ENCODE results near the gene ADGRV1.

ADGRV1 gene

DNA sequence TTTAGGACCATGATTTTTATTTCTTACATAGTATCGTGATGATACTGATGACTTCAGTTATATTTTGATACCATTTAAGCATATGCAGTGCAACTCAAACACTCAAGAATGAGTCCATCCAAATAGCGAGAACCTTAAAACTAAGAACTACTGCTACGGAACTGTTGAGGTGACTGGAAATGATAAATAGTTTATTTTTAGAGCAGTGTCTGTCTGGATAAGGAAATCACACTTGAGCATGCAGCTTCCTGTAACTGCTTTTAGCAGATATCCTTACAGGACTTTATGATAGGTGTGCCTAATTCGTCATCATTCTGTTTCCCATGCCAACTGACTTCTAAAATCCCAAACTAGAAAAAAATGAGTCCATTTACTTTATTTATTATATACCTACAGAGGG lies 85.5 kb downstream of the ADGRV1 start:
- TF ChIP-seq, protein P1, sequence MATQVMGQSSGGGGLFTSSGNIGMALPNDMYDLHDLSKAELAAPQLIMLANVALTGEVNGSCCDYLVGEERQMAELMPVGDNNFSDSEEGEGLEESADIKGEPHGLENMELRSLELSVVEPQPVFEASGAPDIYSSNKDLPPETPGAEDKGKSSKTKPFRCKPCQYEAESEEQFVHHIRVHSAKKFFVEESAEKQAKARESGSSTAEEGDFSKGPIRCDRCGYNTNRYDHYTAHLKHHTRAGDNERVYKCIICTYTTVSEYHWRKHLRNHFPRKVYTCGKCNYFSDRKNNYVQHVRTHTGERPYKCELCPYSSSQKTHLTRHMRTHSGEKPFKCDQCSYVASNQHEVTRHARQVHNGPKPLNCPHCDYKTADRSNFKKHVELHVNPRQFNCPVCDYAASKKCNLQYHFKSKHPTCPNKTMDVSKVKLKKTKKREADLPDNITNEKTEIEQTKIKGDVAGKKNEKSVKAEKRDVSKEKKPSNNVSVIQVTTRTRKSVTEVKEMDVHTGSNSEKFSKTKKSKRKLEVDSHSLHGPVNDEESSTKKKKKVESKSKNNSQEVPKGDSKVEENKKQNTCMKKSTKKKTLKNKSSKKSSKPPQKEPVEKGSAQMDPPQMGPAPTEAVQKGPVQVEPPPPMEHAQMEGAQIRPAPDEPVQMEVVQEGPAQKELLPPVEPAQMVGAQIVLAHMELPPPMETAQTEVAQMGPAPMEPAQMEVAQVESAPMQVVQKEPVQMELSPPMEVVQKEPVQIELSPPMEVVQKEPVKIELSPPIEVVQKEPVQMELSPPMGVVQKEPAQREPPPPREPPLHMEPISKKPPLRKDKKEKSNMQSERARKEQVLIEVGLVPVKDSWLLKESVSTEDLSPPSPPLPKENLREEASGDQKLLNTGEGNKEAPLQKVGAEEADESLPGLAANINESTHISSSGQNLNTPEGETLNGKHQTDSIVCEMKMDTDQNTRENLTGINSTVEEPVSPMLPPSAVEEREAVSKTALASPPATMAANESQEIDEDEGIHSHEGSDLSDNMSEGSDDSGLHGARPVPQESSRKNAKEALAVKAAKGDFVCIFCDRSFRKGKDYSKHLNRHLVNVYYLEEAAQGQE (IDR thresholded peaks at IDR 0.05; ENCODE audit: low read depth), result no peak
- TF ChIP-seq RAD21 (IDR thresholded peaks at IDR 0.05; ENCODE audit: low read depth), result no peak
- TF ChIP-seq, protein P2, sequence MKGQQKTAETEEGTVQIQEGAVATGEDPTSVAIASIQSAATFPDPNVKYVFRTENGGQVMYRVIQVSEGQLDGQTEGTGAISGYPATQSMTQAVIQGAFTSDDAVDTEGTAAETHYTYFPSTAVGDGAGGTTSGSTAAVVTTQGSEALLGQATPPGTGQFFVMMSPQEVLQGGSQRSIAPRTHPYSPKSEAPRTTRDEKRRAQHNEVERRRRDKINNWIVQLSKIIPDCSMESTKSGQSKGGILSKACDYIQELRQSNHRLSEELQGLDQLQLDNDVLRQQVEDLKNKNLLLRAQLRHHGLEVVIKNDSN (IDR thresholded peaks at IDR 0.05), result no peak
- TF ChIP-seq ZBTB7A (IDR thresholded peaks at IDR 0.05; ENCODE audit: low read depth), result no peak
- no peak for TF ChIP-seq TCF12 (IDR thresholded peaks at IDR 0.05; ENCODE audit: low read depth)
- no peak for TF ChIP-seq CREB1 (IDR thresholded peaks at IDR 0.05; ENCODE audit: low read depth)
- no peak for TF ChIP-seq NFIC (IDR thresholded peaks at IDR 0.05)
- TF ChIP-seq FOXM1 (IDR thresholded peaks at IDR 0.05; ENCODE audit: borderline replicate concordance, low read depth), result no peak
- TF ChIP-seq CEBPB (IDR thresholded peaks at IDR 0.05), result no peak
- no peak for TF ChIP-seq TEAD4 (IDR thresholded peaks at IDR 0.05)
- TF ChIP-seq MAX (IDR thresholded peaks at IDR 0.05), result no peak
- no peak for TF ChIP-seq EP300 (IDR thresholded peaks at IDR 0.05; ENCODE audit: borderline replicate concordance)
- TF ChIP-seq EGR1 (IDR thresholded peaks at IDR 0.05), result no peak
- no peak for TF ChIP-seq TAF1 (IDR thresholded peaks at IDR 0.05; ENCODE audit: low read depth)
- no peak for TF ChIP-seq YY1 (IDR thresholded peaks at IDR 0.05; ENCODE audit: low read depth)

DNA sequence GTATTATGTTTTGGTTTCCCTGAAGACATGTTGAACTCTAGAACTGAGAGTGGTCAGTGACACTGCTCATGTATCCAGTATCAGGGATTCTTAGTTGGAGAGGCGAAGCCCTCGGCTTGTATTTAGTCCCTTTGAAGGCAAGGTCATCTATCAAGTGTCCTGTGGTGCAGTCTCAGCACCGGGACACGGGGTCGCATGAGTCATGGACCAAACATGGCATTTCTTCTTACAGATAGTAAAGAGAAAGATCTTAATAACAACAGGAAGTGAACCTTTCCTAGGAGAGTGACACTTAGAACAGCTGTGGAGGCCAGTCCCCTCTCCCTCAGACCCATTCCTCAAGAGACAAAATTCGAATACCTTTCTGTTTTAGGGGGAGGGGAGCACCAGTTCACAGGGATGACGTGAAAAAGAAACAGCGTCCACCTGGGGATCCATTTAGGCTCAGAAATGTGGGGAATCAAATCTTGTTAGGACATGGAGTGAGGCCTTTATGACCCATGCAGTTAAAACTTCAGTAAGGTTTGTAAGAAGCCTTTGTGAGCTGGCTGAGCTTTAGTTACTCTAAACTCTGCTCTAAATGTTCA lies 86.5 kb downstream of the ADGRV1 start:
- TF ChIP-seq, protein P2 (IDR thresholded peaks at IDR 0.05), result no peak
- TF ChIP-seq TEAD4 (IDR thresholded peaks at IDR 0.05), result no peak
- TF ChIP-seq, protein P1 (IDR thresholded peaks at IDR 0.05; ENCODE audit: low read depth), result no peak
- TF ChIP-seq CREB1 (IDR thresholded peaks at IDR 0.05; ENCODE audit: low read depth), result no peak
- TF ChIP-seq RAD21 (IDR thresholded peaks at IDR 0.05; ENCODE audit: low read depth), result no peak

GRCh38 chr5:90650767-90651166 lies 92.2 kb downstream of the ADGRV1 start:
- no peak for TF ChIP-seq ZBTB7A (IDR thresholded peaks at IDR 0.05; ENCODE audit: low read depth)
- TF ChIP-seq CEBPB (IDR thresholded peaks at IDR 0.05), result no peak

GRCh38 chr5:90654215-90654614 lies 95.6 kb downstream of the ADGRV1 start:
- TF ChIP-seq YY1 (IDR thresholded peaks at IDR 0.05; ENCODE audit: low read depth) (no peak), EGR1 (IDR thresholded peaks at IDR 0.05) (no peak), MAX (IDR thresholded peaks at IDR 0.05) (no peak)

DNA sequence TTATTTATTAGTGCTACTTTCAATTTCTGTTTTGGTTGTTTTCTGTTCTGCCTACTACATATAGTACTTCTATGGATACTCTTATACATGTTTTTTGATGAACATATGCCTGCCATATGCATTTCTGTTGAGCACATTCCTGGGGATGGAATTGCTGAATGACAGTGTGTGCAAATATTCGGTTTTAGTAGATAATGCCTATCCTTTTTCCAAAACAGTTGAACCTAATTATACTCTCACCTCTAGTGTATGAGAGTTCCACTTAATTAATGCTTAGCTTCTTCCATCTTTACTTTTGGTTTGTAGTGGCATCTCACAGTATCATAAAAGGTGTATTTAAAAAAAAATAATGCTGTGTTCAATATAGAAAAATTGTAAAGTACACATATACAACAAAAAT lies 96.8 kb downstream of the ADGRV1 start:
- no peak for TF ChIP-seq EP300 (IDR thresholded peaks at IDR 0.05; ENCODE audit: borderline replicate concordance)
- TF ChIP-seq, protein P2 (IDR thresholded peaks at IDR 0.05), result no peak
- no peak for TF ChIP-seq EGR1 (IDR thresholded peaks at IDR 0.05)
- TF ChIP-seq MAX (IDR thresholded peaks at IDR 0.05), result no peak
- no peak for TF ChIP-seq TCF12 (IDR thresholded peaks at IDR 0.05; ENCODE audit: low read depth)
- no peak for TF ChIP-seq CREB1 (IDR thresholded peaks at IDR 0.05; ENCODE audit: low read depth)
- TF ChIP-seq RAD21 (IDR thresholded peaks at IDR 0.05; ENCODE audit: low read depth), result no peak
- no peak for TF ChIP-seq FOXM1 (IDR thresholded peaks at IDR 0.05; ENCODE audit: borderline replicate concordance, low read depth)
- no peak for TF ChIP-seq TEAD4 (IDR thresholded peaks at IDR 0.05)

- no peak for TF ChIP-seq EGR1 (IDR thresholded peaks at IDR 0.05)
- no peak for TF ChIP-seq MAX (IDR thresholded peaks at IDR 0.05)
- TF ChIP-seq, protein P2 (IDR thresholded peaks at IDR 0.05), result no peak
- no peak for TF ChIP-seq TAF1 (IDR thresholded peaks at IDR 0.05; ENCODE audit: low read depth)
- TF ChIP-seq TCF12 (IDR thresholded peaks at IDR 0.05; ENCODE audit: low read depth), result no peak
- no peak for TF ChIP-seq CEBPB (IDR thresholded peaks at IDR 0.05)
- TF ChIP-seq CREB1 (IDR thresholded peaks at IDR 0.05; ENCODE audit: low read depth), result no peak
- no peak for TF ChIP-seq TEAD4 (IDR thresholded peaks at IDR 0.05)
- no peak for TF ChIP-seq ZBTB7A (IDR thresholded peaks at IDR 0.05; ENCODE audit: low read depth)
- TF ChIP-seq NFIC (IDR thresholded peaks at IDR 0.05), result no peak
- no peak for TF ChIP-seq FOXM1 (IDR thresholded peaks at IDR 0.05; ENCODE audit: borderline replicate concordance, low read depth)
- TF ChIP-seq EP300 (IDR thresholded peaks at IDR 0.05; ENCODE audit: borderline replicate concordance), result no peak
- TF ChIP-seq, protein P1 (IDR thresholded peaks at IDR 0.05; ENCODE audit: low read depth), result no peak
- no peak for TF ChIP-seq RAD21 (IDR thresholded peaks at IDR 0.05; ENCODE audit: low read depth)
- TF ChIP-seq YY1 (IDR thresholded peaks at IDR 0.05; ENCODE audit: low read depth), result no peak
Observed at GRCh38 chr5:90657030-90657429, 98.4 kb downstream of the ADGRV1 start.
